HepG2 (cell line): Measurements from ENCODE around the gene ANTKMT. TPM values are rescaled to one million over a fixed set of nuclear protein-coding genes. Genes with fewer than 3 reads are reported as not detected.

Experiments
- ATAD3A ChIP-seq: sonication (generic); formaldehyde crosslinking; IDR thresholded peaks from 2 replicates; pipeline ENCODE4 v1.4.0; 2020; ENCODE audit warnings: missing genetic modification reagents
- BCL3 ChIP-seq: sonication (generic); formaldehyde crosslinking; IDR thresholded peaks from 2 replicates; pipeline ENCODE4 v1.5.1; 2020; ENCODE audit warnings: mild to moderate bottlenecking, missing genetic modification reagents, moderate library complexity
- BCL6 ChIP-seq: IDR thresholded peaks from 2 replicates; pipeline ENCODE4 v1.6.1; 2016; ENCODE audit warnings: missing genetic modification reagents, missing compliant biosample characterization
- HNF4G ChIP-seq, 2 experiments: sonication (generic) in 1 of 2; formaldehyde crosslinking in 1 of 2; IDR thresholded peaks; 2 replicates each; pipeline versions ENCODE4 v1.4.0 to v1.6.1; 2011 to 2020; ENCODE audit warnings: borderline replicate concordance in 2 of 2, low read depth in 2 of 2, mild to moderate bottlenecking in 2 of 2, low read length in 1 of 2, missing genetic modification reagents in 1 of 2, moderate library complexity in 1 of 2
- HNRNPLL ChIP-seq: fragments of 200-400 bp; formaldehyde crosslinking; IDR thresholded peaks from 2 replicates; pipeline ENCODE4 v1.6.1; 2017; ENCODE audit warnings: mild to moderate bottlenecking, low read depth, low read length; ENCODE audit not compliant: poor library complexity, severe bottlenecking
- MAZ ChIP-seq, 2 experiments: sonication (generic) in 1 of 2; formaldehyde crosslinking in 1 of 2; IDR thresholded peaks; 2 replicates each; pipeline versions ENCODE4 v1.5.0 to v1.6.1; 2012 to 2020; ENCODE audit warnings: low read depth in 2 of 2, mild to moderate bottlenecking in 2 of 2, borderline replicate concordance in 1 of 2, improper control_type of control experiment in 1 of 2, low read length in 1 of 2, missing genetic modification reagents in 1 of 2, moderate library complexity in 1 of 2
- MTF2 ChIP-seq: sonication (generic); formaldehyde crosslinking; IDR thresholded peaks from 2 replicates; pipeline ENCODE4 v1.5.0; 2020; ENCODE audit warnings: missing genetic modification reagents, borderline replicate concordance
- MYC ChIP-seq: sonication (generic); formaldehyde crosslinking; IDR thresholded peaks from 2 replicates; pipeline ENCODE4 v1.9.0; 2021; ENCODE audit warnings: missing genetic modification reagents, borderline replicate concordance
- NPAS2 ChIP-seq: sonication (generic); formaldehyde crosslinking; IDR thresholded peaks from 2 replicates; pipeline ENCODE4 v1.8.0; 2022; ENCODE audit warnings: mild to moderate bottlenecking, missing genetic modification reagents, borderline replicate concordance
- SMYD3 ChIP-seq: sonication (generic); formaldehyde crosslinking; IDR thresholded peaks from 2 replicates; pipeline ENCODE4 v1.8.1; 2023; ENCODE audit warnings: mild to moderate bottlenecking, missing genetic modification reagents
- SNAI1 ChIP-seq: sonication (generic); formaldehyde crosslinking; IDR thresholded peaks from 2 replicates; pipeline ENCODE4 v1.5.0; 2020; ENCODE audit warnings: mild to moderate bottlenecking, missing genetic modification reagents, borderline replicate concordance
- TARDBP ChIP-seq: sonication (generic); formaldehyde crosslinking; IDR thresholded peaks from 2 replicates; pipeline ENCODE4 v1.8.0; 2022; ENCODE audit warnings: mild to moderate bottlenecking, missing genetic modification reagents
- TBL1XR1 ChIP-seq: fragments of 150-350 bp; IDR thresholded peaks from 2 replicates; pipeline ENCODE4 v1.6.1; 2014; ENCODE audit warnings: borderline replicate concordance, low read length; ENCODE audit not compliant: partially characterized antibody
- TBX2 ChIP-seq: sonication (generic); formaldehyde crosslinking; IDR thresholded peaks from 2 replicates; pipeline ENCODE4 v1.5.0; 2020; ENCODE audit warnings: missing genetic modification reagents, mild to moderate bottlenecking, borderline replicate concordance
- TERF1 ChIP-seq: sonication (generic); formaldehyde crosslinking; IDR thresholded peaks from 2 replicates; pipeline ENCODE4 v1.8.0; 2022; ENCODE audit warnings: mild to moderate bottlenecking, missing genetic modification reagents, moderate library complexity
- YY1 ChIP-seq: IDR thresholded peaks from 2 replicates; pipeline ENCODE4 v1.6.1; 2011; ENCODE audit warnings: low read length, low read depth, moderate library complexity, mild to moderate bottlenecking; ENCODE audit not compliant: insufficient read depth, insufficient replicate concordance
- ZBTB43 ChIP-seq: sonication (generic); formaldehyde crosslinking; conservative IDR thresholded peaks from 2 replicates; pipeline ENCODE4 v1.4.0; 2020; ENCODE audit warnings: missing genetic modification reagents
- ZNF101 ChIP-seq: sonication (generic); formaldehyde crosslinking; IDR thresholded peaks from 2 replicates; pipeline ENCODE4 v1.4.0; 2020; ENCODE audit warnings: mild to moderate bottlenecking, low read depth, missing genetic modification reagents, borderline replicate concordance
- ZNF335 ChIP-seq: sonication (generic); formaldehyde crosslinking; IDR thresholded peaks from 2 replicates; pipeline ENCODE4 v1.4.0; 2020; ENCODE audit warnings: missing genetic modification reagents
- ZNF367 ChIP-seq: sonication (generic); formaldehyde crosslinking; IDR thresholded peaks from 2 replicates; pipeline ENCODE4 v1.4.0; 2020; ENCODE audit warnings: missing genetic modification reagents, borderline replicate concordance
- ZNF709 ChIP-seq: sonication (generic); formaldehyde crosslinking; IDR thresholded peaks from 2 replicates; pipeline ENCODE4 v1.5.0; 2020; ENCODE audit warnings: mild to moderate bottlenecking, missing genetic modification reagents
- ZNF747 ChIP-seq: sonication (generic); formaldehyde crosslinking; IDR thresholded peaks from 2 replicates; pipeline ENCODE4 v1.8.1; 2023; ENCODE audit warnings: missing genetic modification reagents, mild to moderate bottlenecking, borderline replicate concordance
- ZSCAN31 ChIP-seq: sonication (generic); formaldehyde crosslinking; IDR thresholded peaks from 2 replicates; pipeline ENCODE4 v1.5.0; 2020; ENCODE audit warnings: low read depth, mild to moderate bottlenecking, missing genetic modification reagents
- polyA plus RNA-seq, 8 experiments: library from polyadenylated mRNA; depleted of rRNA in 3 of 8; stranded (reverse) in 7 of 8; unstranded in 1 of 8; fragments of >200 nt; fragmentation: Illumina TruSeq in 4 of 8; extraction: Trizol in 4 of 8; gene quantifications; 2 replicates each; pipeline versions ENCODE4 v1.2.1 to v1.2.3, GENCODE V29; 2011 to 2016; ENCODE audit warnings: low read depth in 4 of 8, missing spikeins in 1 of 8, mixed read lengths in 1 of 8; ENCODE audit not compliant: insufficient read depth in 1 of 8
- total RNA-seq, 5 experiments: library from RNA; depleted of rRNA; stranded (reverse); fragments of >200 nt; fragmentation: Illumina TruSeq; extraction: Trizol; gene quantifications; 2 replicates each; pipeline ENCODE4 v1.2.3, GENCODE V29; 2016; ENCODE audit warnings: low read depth in 1 of 5

Gene ANTKMT
- total and polyA plus RNA-seq, 2 of the 13 experiments (the other 11 are each of a cell fraction or from before 2014, with no cell fraction given), result 7.5 to 47.8 TPM

- TF ChIP-seq ZNF747 (CRISPR knock-in tag) (no peak), MAZ (IDR thresholded peaks at IDR 0.05; ENCODE audit: borderline replicate concordance, low read depth, low read length) (no peak), MAZ (CRISPR knock-in tag; IDR thresholded peaks at IDR 0.05; ENCODE audit: low read depth) (no peak), BCL3 (CRISPR knock-in tag) (no peak), TERF1 (CRISPR knock-in tag) (no peak), ZBTB43 (CRISPR knock-in tag) (no peak), ZSCAN31 (CRISPR knock-in tag) (no peak), ZNF367 (CRISPR knock-in tag) (no peak), TBX2 (peak; percentile 42; the same call in 1 of the 2 replicates), YY1 (no peak), MTF2 (CRISPR knock-in tag) (no peak), SMYD3 (CRISPR knock-in tag) (no peak), HNRNPLL (no peak), SNAI1 (CRISPR knock-in tag) (no peak), ZNF101 (CRISPR knock-in tag) (no peak), ATAD3A (CRISPR knock-in tag) (no peak), MYC (CRISPR knock-in tag) (peak; percentile 51; the same call in 1 of the 2 replicates), ZNF709 (CRISPR knock-in tag) (0 out of 2 replicates have a peak, but pooled peaks have one; percentile 5), NPAS2 (no peak), HNF4G (IDR thresholded peaks at IDR 0.05; ENCODE audit: borderline replicate concordance, low read depth, low read length) (no peak), HNF4G (CRISPR knock-in tag; IDR thresholded peaks at IDR 0.05; ENCODE audit: borderline replicate concordance, low read depth) (0 out of 2 replicates have a peak, but pooled peaks have one; percentile 34), TARDBP (CRISPR knock-in tag) (0 out of 2 replicates have a peak, but pooled peaks have one; percentile 22), TBL1XR1 (no peak), ZNF335 (no peak), BCL6 (CRISPR knock-in tag) (no peak)
Measured at GRCh38 chr16:680967-681745, 39.8 kb upstream of the ANTKMT start (continued).
